Measurements from ENCODE around the gene HP.
A peak's percentile ranks its signal among the peaks of the same experiment; 100 is the strongest.

Gene HP

GRCh38 chr16:72093448-72094265 lies 39.4 kb downstream of the HP start, which contains the start of the genes DHX38 and TXNL4B:
Gene DHX38, plus strand, starts transcription at chr16:72093847. Its CDS starts 2,311 bp downstream, at chr16:72096158.
Gene TXNL4B, minus strand, starts transcription at chr16:72093620. Its CDS starts 2,871 bp downstream, at chr16:72090749.
- peak; percentile 99 for DNase-seq

DNA sequence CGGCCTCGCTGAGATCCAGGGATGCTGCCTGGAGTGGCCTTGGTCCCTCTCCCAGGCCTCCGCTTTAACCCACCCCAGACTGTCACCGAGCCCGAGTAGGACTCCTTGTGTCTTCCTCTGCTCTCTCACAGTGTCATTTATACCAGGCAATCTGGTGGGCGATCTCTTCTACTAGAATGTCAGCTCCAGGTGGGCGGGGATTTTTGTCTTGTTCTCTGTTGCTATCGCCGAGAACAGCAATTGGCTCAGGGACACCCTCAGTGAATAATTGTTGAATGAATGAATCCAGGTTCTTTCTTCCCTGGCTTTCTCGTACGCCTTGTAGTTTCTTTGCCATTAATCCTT lies 39.9 kb downstream of the HP start:
- DNase-seq, result no peak

DNA sequence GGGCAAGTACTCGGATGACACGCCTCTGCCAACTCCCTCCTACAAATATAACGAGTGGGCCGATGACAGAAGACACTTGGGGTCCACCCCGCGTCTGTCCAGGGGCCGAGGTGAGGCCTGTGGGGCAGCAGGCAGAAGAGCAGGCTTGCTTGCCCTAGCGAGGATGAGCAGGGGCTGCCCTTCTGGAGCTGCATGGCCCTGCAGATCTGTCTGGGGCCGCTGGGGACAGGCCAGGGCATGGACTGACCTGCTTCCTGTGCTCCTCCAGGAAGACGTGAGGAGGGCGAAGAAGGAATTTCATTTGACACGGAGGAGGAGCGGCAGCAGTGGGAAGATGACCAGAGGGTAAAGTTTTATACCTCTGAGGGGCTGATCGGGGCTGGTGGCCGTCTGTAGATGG lies 44.6 kb downstream of the HP start:
- no peak for DNase-seq

DNA sequence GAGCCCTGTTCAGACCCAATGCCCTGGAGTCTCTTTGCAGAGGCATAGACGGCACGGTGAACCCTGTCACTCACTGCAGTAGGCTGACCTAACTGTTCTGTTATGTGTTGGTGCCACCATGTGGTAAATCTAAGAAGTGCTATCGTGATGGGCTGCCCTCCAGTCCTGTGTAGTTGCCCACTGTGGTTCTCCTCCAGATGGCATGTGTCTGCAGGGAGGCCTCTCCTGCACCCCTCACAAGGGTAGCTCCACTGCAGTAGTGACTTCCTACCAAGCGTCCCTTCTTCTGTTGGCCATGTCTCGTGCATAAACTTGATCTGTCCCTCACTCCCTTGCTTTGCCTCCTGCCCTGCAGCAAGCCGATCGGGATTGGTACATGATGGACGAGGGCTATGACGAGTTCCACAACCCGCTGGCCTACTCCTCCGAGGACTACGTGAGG lies 45.1 kb downstream of the HP start:
- DNase-seq, result peak; percentile 61

DNA sequence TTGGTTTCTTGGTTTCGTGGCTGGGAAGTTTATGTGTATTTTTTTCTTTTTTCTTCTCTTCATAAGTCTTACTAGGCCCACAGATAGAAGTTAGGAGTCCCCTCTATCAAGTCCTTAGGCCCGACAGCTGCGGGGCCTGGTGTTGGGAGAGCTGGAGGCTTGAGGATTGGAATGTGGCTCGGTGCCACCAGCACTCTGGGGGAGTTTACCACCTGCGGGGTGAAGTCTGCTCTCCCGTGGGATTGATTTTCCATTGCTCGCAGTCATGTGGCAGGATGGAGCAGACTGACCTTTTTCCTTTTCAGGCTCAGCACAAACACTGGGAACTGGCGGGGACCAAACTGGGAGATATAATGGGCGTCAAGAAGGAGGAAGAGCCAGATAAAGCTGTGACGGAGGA lies 46.9 kb downstream of the HP start:
- DNase-seq, result no peak

DNA sequence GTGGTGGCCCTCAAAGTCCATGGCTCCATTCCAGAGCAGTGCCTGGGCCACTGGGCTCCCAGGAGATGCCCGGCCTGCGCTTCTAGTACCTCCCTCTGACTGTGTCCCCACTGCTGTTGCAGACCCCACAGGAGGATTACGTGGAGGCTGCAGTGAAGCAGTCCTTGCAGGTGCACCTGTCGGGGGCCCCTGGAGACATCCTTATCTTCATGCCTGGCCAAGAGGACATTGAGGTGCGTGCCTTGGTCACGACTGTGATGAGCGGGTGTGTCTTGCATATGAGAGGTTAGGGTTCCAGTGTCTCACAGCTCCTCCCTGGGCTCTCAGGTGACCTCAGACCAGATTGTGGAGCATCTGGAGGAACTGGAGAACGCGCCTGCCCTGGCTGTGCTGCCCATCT lies 50.6 kb downstream of the HP start:
- DNase-seq, result no peak

DNA sequence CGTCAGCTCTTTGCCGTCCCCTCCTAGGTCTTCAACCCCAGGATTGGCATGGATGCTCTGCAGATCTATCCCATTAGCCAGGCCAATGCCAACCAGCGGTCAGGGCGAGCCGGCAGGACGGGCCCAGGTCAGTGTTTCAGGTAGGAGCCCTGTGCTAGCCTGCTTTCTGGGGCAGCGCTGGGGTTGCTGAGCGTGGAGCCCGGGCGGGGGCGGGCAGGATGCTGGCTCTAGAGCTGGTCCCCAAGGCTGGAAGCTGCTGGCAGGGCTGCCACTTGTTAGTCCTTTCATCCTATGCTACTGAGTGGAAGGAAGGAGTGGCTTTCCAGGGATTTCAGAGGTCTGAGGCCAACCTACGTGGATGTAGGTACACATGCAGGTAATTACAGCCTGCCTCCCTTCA lies 51.7 kb downstream of the HP start:
- no peak for DNase-seq

DNA sequence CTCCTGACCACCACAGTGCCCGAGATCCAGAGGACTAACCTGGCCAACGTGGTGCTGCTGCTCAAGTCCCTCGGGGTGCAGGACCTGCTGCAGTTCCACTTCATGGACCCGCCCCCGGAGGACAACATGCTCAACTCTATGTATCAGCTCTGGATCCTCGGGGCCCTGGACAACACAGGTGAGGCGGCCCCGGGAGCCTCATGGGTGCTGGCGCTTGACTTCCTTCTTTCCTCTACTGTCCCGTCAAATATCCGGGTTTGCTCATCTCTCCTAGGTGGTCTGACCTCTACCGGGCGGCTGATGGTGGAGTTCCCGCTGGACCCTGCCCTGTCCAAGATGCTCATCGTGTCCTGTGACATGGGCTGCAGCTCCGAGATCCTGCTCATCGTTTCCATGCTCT lies 53.1 kb downstream of the HP start:
- no peak for DNase-seq

- DNase-seq, result no peak
Measured at GRCh38 chr16:72108353-72109102, 54.2 kb downstream of the HP start.

- DNase-seq, result no peak
Measured at GRCh38 chr16:72109300-72109699, 55.0 kb downstream of the HP start.

DNA sequence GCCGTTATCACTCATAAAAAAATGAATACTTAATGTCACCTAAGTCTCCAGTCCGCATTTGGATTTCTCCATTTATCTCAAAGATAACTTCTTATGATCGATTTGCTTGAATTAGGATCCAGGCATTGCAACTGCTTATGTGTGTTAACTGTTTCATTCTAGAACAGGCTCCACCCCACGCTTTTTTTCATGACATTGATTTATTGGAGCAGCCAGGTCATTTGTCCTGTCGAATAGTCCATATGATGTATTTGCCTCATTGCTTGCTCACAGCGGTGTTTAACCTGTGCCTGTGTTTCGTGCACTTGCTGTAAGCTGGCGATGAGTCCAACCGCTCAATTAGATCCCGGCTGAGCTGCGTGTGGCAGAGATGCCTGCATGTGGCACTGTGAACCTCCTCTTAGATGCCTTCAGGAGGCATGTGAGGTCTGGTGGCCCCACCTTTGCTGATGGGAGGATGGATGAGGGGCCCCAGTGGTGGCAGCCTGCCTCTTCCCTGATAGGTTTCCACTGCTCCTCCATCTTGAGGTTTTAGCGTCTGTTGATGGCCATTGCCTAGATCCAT lies 55.7 kb downstream of the HP start:
- no peak for DNase-seq

All from kidney glomerular epithelial cell (primary cell).